LNCaP clone FGC (cell line): Measurements from ENCODE around the gene RAB33A.

Source experiments
- DNase-seq: peaks from one replicate; pipeline ENCODE4 v3.0.0-alpha.2; 2011; ENCODE audit warnings: low read depth
- H3K4me3 ChIP-seq: 2 replicates; pipeline ENCODE4 v1.5.1; 2011; ENCODE audit warnings: mild to moderate bottlenecking, low read depth, low read length, control low read depth
- CTCF ChIP-seq: IDR thresholded peaks from 2 replicates; pipeline ENCODE4 v1.5.1; 2012; ENCODE audit warnings: mild to moderate bottlenecking; ENCODE audit not compliant: control insufficient read depth, insufficient read depth; ENCODE audit errors: extremely low read depth

RAB33A gene

GRCh38 chrX:130196466-130196865 is 24.7 kb downstream of the RAB33A start:
- no peak for DNase-seq
- no peak for TF ChIP-seq CTCF

DNA sequence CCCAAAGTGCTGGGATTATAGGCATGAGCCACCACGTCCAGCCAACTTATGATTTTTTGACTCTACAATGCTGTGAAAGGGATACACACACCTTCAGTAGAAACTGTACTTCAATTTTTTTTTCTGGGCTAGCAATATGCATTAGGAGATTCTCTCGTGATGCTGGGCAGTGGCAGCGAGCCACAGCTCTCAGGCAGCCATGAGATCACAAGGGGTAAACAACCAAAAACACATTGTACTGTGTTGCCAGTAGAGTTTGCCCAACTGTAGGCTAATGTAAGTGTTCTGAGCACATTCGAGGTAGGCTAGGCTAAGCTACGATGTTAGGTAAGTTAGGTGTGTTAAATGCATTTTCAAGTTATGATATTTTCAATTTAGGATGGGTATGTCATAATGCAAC is 25.7 kb downstream of the RAB33A start:
- no peak for TF ChIP-seq CTCF
- no peak overlapping the region for H3K4me3 ChIP-seq
- peak; percentile 87 for DNase-seq

More at GRCh38 chrX:130196466-130196865, 24.7 kb downstream of the RAB33A start:
- no peak overlapping the region for H3K4me3 ChIP-seq

GRCh38 chrX:130204647-130205046 is 32.9 kb downstream of the RAB33A start:
- no peak overlapping the region for H3K4me3 ChIP-seq
- no peak for DNase-seq
- TF ChIP-seq CTCF, result no peak

GRCh38 chrX:130211415-130212186 is 39.8 kb downstream of the RAB33A start:
- no peak overlapping the region for H3K4me3 ChIP-seq
- no peak for DNase-seq
- no peak for TF ChIP-seq CTCF

DNA sequence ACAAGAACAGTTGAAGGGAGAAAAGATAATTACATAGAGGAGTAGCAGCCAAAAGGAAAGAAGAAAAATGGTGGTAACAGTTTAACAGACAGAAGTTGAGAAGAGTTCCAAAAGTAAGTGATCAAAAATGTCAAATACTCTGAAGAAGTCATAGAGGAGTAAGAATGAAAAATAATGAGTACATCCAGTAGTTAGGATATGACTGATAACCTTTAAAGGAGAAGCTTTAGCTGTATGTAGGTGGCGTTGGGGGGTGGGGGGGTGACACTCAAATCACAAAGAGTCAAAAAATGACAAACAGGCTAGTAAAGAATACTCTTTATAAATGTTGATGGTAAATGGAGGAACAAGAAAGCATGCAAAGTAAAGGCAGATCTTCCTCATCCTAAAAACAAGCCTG is 40.6 kb downstream of the RAB33A start:
- TF ChIP-seq CTCF, result no peak
- DNase-seq, result no peak
- H3K4me3 ChIP-seq, result no peak overlapping the region

GRCh38 chrX:130213376-130213775 is 41.6 kb downstream of the RAB33A start:
- H3K4me3 ChIP-seq, result no peak overlapping the region
- DNase-seq, result no peak
- TF ChIP-seq CTCF, result no peak

- DNase-seq, result no peak
- TF ChIP-seq CTCF, result no peak
- H3K4me3 ChIP-seq, result no peak overlapping the region
Measured at GRCh38 chrX:130216320-130216719, 44.6 kb downstream of the RAB33A start.
